K562 (cell line): ENCODE measurements around the gene EFHC2. TPM values are rescaled to one million over a fixed set of nuclear protein-coding genes. Genes with fewer than 3 reads are reported as not detected.

ENCODE experiments used
- ATAC-seq: fragments of 200-7000 bp; cut with Tn5 transposase; 3 replicates; pipeline ENCODE4 v1.9.1; 2020; ENCODE audit warnings: moderate library complexity
- BruUV-seq: library from RNA; stranded (reverse); fragments of 400-500 nt; replicated peaks from 2 replicates; lab custom pipeline; 2021; lab: Mats Ljungman, UMichigan
- CTCF ChIA-PET: fragments of 300-600 bp; formaldehyde crosslinking; extraction: SDS; loops from one replicate; lab custom pipeline; 2021; ENCODE audit warnings: low intra/inter-chr PET ratio; lab: Yijun Ruan, JAX
- POLR2A ChIA-PET: fragments of 300-600, 350-650 bp; sonication (Branson Sonifier 250); formaldehyde crosslinking; extraction: SDS; loops from one replicate; lab custom pipeline; 2021; ENCODE audit warnings: antibody characterized with exemption, inconsistent platforms; lab: Yijun Ruan, JAX
- DNase-seq, 4 experiments: peaks; one replicate each; pipeline versions ENCODE4 v3.0.0 to v3.0.0-alpha.2; 2011 to 2018; ENCODE audit warnings: low spot score in 3 of 4, mixed read lengths in 3 of 4; ENCODE audit errors: extremely low read depth in 1 of 4
- FAIRE-seq: peaks from 2 replicates; lab custom pipeline; 2011; peaks lifted over from hg19 to GRCh38; lab: Jason Lieb, UNC
- H2AFZ ChIP-seq: 2 replicates; pipeline ENCODE4 v1.6.0; 2011; ENCODE audit warnings: low read depth, low read length, control low read depth, inconsistent platforms
- H3K27ac ChIP-seq: fragments of 200-600 bp; 3 replicates; pipeline ENCODE4 v1.8.0; 2011; ENCODE audit warnings: low read depth, mild to moderate bottlenecking, control low read depth, inconsistent platforms, low read length, moderate library complexity, mixed read lengths; ENCODE audit errors: extremely low read depth
- H3K27me3 ChIP-seq, 2 experiments: fragments of 300-600 bp in 1 of 2; 2 replicates in 1 of 2; 3 replicates in 1 of 2; pipeline versions ENCODE4 v1.6.0 to v1.8.0; 2011; ENCODE audit warnings: inconsistent platforms in 2 of 2, low read length in 2 of 2, mild to moderate bottlenecking in 1 of 2, mixed read lengths in 1 of 2, moderate library complexity in 1 of 2; ENCODE audit not compliant: control insufficient read depth in 2 of 2, insufficient read depth in 2 of 2
- H3K36me3 ChIP-seq: fragments of 300-600 bp; 3 replicates; pipeline ENCODE4 v1.8.0; 2011; ENCODE audit warnings: mild to moderate bottlenecking, low read length, inconsistent platforms; ENCODE audit not compliant: control insufficient read depth, insufficient read depth
- H3K4me1 ChIP-seq, 2 experiments: fragments of 200-600 bp in 1 of 2; replicated peaks in 1 of 2; 2 replicates in 1 of 2; 3 replicates in 1 of 2; pipeline versions ENCODE4 v1.5.1 to v1.8.0; 2011; ENCODE audit warnings: inconsistent platforms in 2 of 2, low read length in 2 of 2, mild to moderate bottlenecking in 1 of 2, mixed read lengths in 1 of 2, moderate library complexity in 1 of 2; ENCODE audit not compliant: control insufficient read depth in 2 of 2, insufficient read depth in 2 of 2
- H3K4me2 ChIP-seq: 2 replicates; pipeline ENCODE4 v1.6.1; 2011; ENCODE audit warnings: low read length, control low read depth, inconsistent platforms, mixed read lengths; ENCODE audit not compliant: insufficient read depth
- H3K4me3 ChIP-seq: fragments of 200-600 bp; sonication (generic), shearing (Covaris generic); 2 replicates; pipeline ENCODE4 v1.5.1; 2016; ENCODE audit warnings: control low read depth, inconsistent platforms
- H3K79me2 ChIP-seq: fragments of 200-600 bp; 3 replicates; pipeline ENCODE4 v1.8.0; 2011; ENCODE audit warnings: low read length, inconsistent platforms; ENCODE audit not compliant: control insufficient read depth, insufficient read depth
- H3K9ac ChIP-seq, 2 experiments: 2 replicates each; pipeline versions ENCODE4 v1.6.0 to v1.6.1; 2011; ENCODE audit warnings: low read depth in 2 of 2, low read length in 2 of 2, control low read depth in 1 of 2, inconsistent platforms in 1 of 2, mild to moderate bottlenecking in 1 of 2, mixed read lengths in 1 of 2; ENCODE audit not compliant: insufficient read depth in 1 of 2
- H3K9me1 ChIP-seq: one replicate; pipeline ENCODE4 v1.6.0; 2011; ENCODE audit warnings: inconsistent platforms, mild to moderate bottlenecking, low read length, moderate library complexity; ENCODE audit not compliant: control insufficient read depth, insufficient read depth
- H3K9me3 ChIP-seq: replicated peaks from 2 replicates; pipeline ENCODE4 v1.5.1; 2011; ENCODE audit warnings: low read depth, low read length, inconsistent platforms; ENCODE audit not compliant: control insufficient read depth, insufficient read depth
- H4K20me1 ChIP-seq: replicated peaks from 2 replicates; pipeline ENCODE4 v1.6.1; 2011; ENCODE audit warnings: low read length, inconsistent platforms, mixed read lengths; ENCODE audit not compliant: control insufficient read depth, insufficient read depth
- ATF1 ChIP-seq, 2 experiments: fragments of 450-650 bp in 1 of 2; IDR thresholded peaks; 2 replicates each; pipeline ENCODE4 v1.6.1; 2016; ENCODE audit warnings: missing compliant biosample characterization in 1 of 2, missing genetic modification characterization in 1 of 2
- CTCF ChIP-seq, 3 experiments: IDR thresholded peaks in 2 of 3; conservative IDR thresholded peaks in 1 of 3; 2 replicates each; pipeline ENCODE4 v1.5.1; 2011 to 2012; ENCODE audit warnings: low read length in 3 of 3, mild to moderate bottlenecking in 3 of 3, control low read depth in 2 of 3, improper control_type of control experiment in 1 of 3, inconsistent platforms in 1 of 3, low read depth in 1 of 3, mixed read lengths in 1 of 3, moderate library complexity in 1 of 3; ENCODE audit not compliant: insufficient read depth in 2 of 3
- HDAC1 ChIP-seq, 2 experiments: fragments of 450-650 bp; IDR thresholded peaks; 2 replicates each; pipeline ENCODE4 v1.6.1; 2016 to 2017; ENCODE audit warnings: inconsistent platforms in 1 of 2, mild to moderate bottlenecking in 1 of 2, moderate library complexity in 1 of 2
- HMG20A ChIP-seq: fragments of 450-650 bp; formaldehyde crosslinking; conservative IDR thresholded peaks from 2 replicates; pipeline ENCODE4 v1.4.0; 2020; ENCODE audit warnings: mild to moderate bottlenecking, mixed read lengths
- KLF1 ChIP-seq: fragments of 450-650 bp; IDR thresholded peaks from 2 replicates; pipeline ENCODE4 v1.6.1; 2016; ENCODE audit warnings: missing genetic modification characterization, missing compliant biosample characterization
- MLLT1 ChIP-seq, 2 experiments: fragments of 450-650 bp; IDR thresholded peaks; 2 replicates each; pipeline ENCODE4 v1.6.1; 2016
- NR2C1 ChIP-seq, 2 experiments: fragments of 450-650 bp; IDR thresholded peaks; 2 replicates each; pipeline ENCODE4 v1.6.1; 2017; ENCODE audit warnings: mild to moderate bottlenecking in 2 of 2, antibody characterized with exemption in 1 of 2, inconsistent platforms in 1 of 2, missing compliant biosample characterization in 1 of 2, missing genetic modification characterization in 1 of 2
- RAD21 ChIP-seq, 2 experiments: fragments of 250-450 bp in 1 of 2; fragments of 450-650 bp in 1 of 2; sonication (Bioruptor Pico) in 1 of 2; formaldehyde crosslinking in 1 of 2; IDR thresholded peaks in 1 of 2; conservative IDR thresholded peaks in 1 of 2; 2 replicates each; pipeline versions ENCODE4 v1.4.0 to v1.8.0; 2020 to 2022; ENCODE audit warnings: mild to moderate bottlenecking in 2 of 2, moderate library complexity in 1 of 2
- ZNF282 ChIP-seq: sonication (generic); formaldehyde crosslinking; IDR thresholded peaks from 2 replicates; pipeline ENCODE4 v1.8.1; 2023; ENCODE audit warnings: missing genetic modification reagents
- ZNF347 ChIP-seq: fragments of 450-650 bp; formaldehyde crosslinking; IDR thresholded peaks from 2 replicates; pipeline ENCODE4 v1.4.0; 2020; ENCODE audit warnings: low read depth, mild to moderate bottlenecking, moderate library complexity
- WGBS: fragments of 100-300 bp; shearing (Covaris generic); methylation state at CpG from one replicate; pipeline ENCODE4 v1.1.6; 2016; ENCODE audit warnings: low coverage, mixed read lengths; ENCODE audit not compliant: insufficient coverage; ENCODE audit errors: missing lambda C conversion rate; 5-methylcytosine and 5-hydroxymethylcytosine counted together
- in situ Hi-C: fragments of 300-500 bp; cut with MboI; formaldehyde crosslinking; loops from 4 replicates; pipeline ENCODE4 v1.15.0; 2018; ENCODE audit warnings: inconsistent platforms, mixed read lengths
- intact Hi-C: fragments of 100-400 bp; cut with micrococcal nuclease; formaldehyde crosslinking; loops from 2 replicates; pipeline ENCODE4 v1.14.2; 2022
- polyA plus RNA-seq, 8 experiments: library from polyadenylated mRNA; depleted of rRNA in 4 of 8; stranded (reverse) in 5 of 8; unstranded in 3 of 8; fragments of >200 nt; fragmentation: Nextera tagmentation in 2 of 8; fragmentation: Illumina TruSeq in 1 of 8; extraction: Ambion mirVana in 2 of 8; extraction: Trizol in 1 of 8; gene quantifications; 2 replicates each; pipeline versions ENCODE4 v1.2.1 to v1.2.3, GENCODE V29; 2011 to 2014; ENCODE audit warnings: inconsistent platforms in 1 of 8, missing spikeins in 1 of 8
- total RNA-seq, 7 experiments: library from RNA; depleted of rRNA in 6 of 7; stranded (reverse); fragments of >200 nt in 6 of 7; fragmentation: Illumina TruSeq in 2 of 7; extraction: Trizol in 2 of 7; gene quantifications; 2 replicates each; pipeline versions ENCODE4 v1.2.1 to v1.2.3, GENCODE V29; 2011 to 2021; ENCODE audit warnings: low replicate concordance in 1 of 7

EFHC2 gene
- total and polyA plus RNA-seq, 9 of the 15 experiments (the other 6 are each of a cell fraction or from before 2014, with no cell fraction given), result 1.3 to 8.1 (median 3.0) TPM

GRCh38 chrX:44305921-44306320 is 37.6 kb downstream of the EFHC2 start:
- Histone ChIP-seq H4K20me1 (no peaks in the 10 kb centered on the region), H3K27ac (no peak overlapping the region), H3K9me3 (no peaks in the 10 kb centered on the region), H3K27me3 (no peaks in the 10 kb centered on the region), H2AFZ (no peak overlapping the region), H3K4me2 (no peak overlapping the region), H3K9me1 (no peaks in the 10 kb centered on the region), H3K4me3 (no peak overlapping the region), H3K9ac (no peak overlapping the region), H3K36me3 (no peaks in the 10 kb centered on the region), H3K79me2 (no peaks in the 10 kb centered on the region), H3K4me1 (no peaks in the 10 kb centered on the region; a peak in 2 of 5 replicates)
- WGBS, result 60% methylated on average over 4 of the region's 4 CpGs
- ChIA-PET POLR2A (no interaction called here), CTCF (no interaction called here)
- no peak for TF ChIP-seq ZNF347
- no peak for TF ChIP-seq ZNF282 (CRISPR knock-in tag)
- TF ChIP-seq NR2C1 (IDR thresholded peaks at IDR 0.05), result 0 out of 2 replicates have a peak, but pooled peaks have one; percentile 18
- no peak for TF ChIP-seq NR2C1 (tag; IDR thresholded peaks at IDR 0.05)
- no peak for TF ChIP-seq HMG20A (CRISPR knock-in tag)
- DNase-seq (no peak), FAIRE-seq (no peak), ATAC-seq (no peak)
- BruUV-seq, result no TSS peak
- in situ Hi-C loops (no loop called here), intact Hi-C loops (no loop called here)

GRCh38 chrX:44303119-44303518 is 40.4 kb downstream of the EFHC2 start:
- ATAC-seq (peak; percentile 74), FAIRE-seq (peak; percentile 58), DNase-seq (peak in 1 of 4 experiments; percentile 16)
- H2AFZ ChIP-seq, result no peak overlapping the region
- intact Hi-C loops, result no loop called here
- no peak overlapping the region for H3K9ac ChIP-seq
- no peaks in the 10 kb centered on the region for H3K79me2 ChIP-seq
- H4K20me1 ChIP-seq, result no peaks in the 10 kb centered on the region
- POLR2A ChIA-PET, result interaction anchor here (0.6 to 1.0 kb wide), 2 partner anchors 8 to 1569 kb away, joined by 3 read pairs; no protein-coding TSS in a partner anchor
- in situ Hi-C loops, result no loop called here
- no TSS peak for BruUV-seq
- no peaks in the 10 kb centered on the region for H3K36me3 ChIP-seq
- H3K4me1 ChIP-seq, result peaks cover 0 to 3% of the 10 kb centered on the region in 2 experiments; a peak in 2 of 5 replicates
- H3K4me2 ChIP-seq, result no peak overlapping the region
- H3K27ac ChIP-seq, result no peak overlapping the region
- H3K4me3 ChIP-seq, result no peak overlapping the region
- CTCF ChIA-PET, result interaction anchor here (0.6 kb wide), 1 partner anchor 67 kb away, joined by 3 read pairs; no protein-coding TSS in a partner anchor
- no peaks in the 10 kb centered on the region for H3K27me3 ChIP-seq
- WGBS, result 59% methylated on average over 2 of the region's 2 CpGs
- H3K9me1 ChIP-seq, result no peaks in the 10 kb centered on the region
- no peaks in the 10 kb centered on the region; the same call in 1 of the 2 replicates for H3K9me3 ChIP-seq
- no peak for TF ChIP-seq ATF1 (CRISPR knock-in tag; IDR thresholded peaks at IDR 0.05)
- TF ChIP-seq ATF1 (tag; IDR thresholded peaks at IDR 0.05), result no peak
- peak in 1 of 2 experiments; percentile 37; a peak in 2 of 4 replicates for TF ChIP-seq RAD21 (CRISPR knock-in tag; conservative IDR thresholded peaks at IDR 0.05 in 1 of 2, IDR thresholded peaks at IDR 0.05 in 1 of 2)
- TF ChIP-seq CTCF (IDR thresholded peaks at IDR 0.05 in 2 of 3, conservative IDR thresholded peaks at IDR 0.05 in 1 of 3; ENCODE audit: insufficient read depth in 2 of 3, low read depth in 1 of 3, low read length in 3 of 3), result peak in 2 of 3 experiments; percentile 26 to 43; a peak in 2 of 6 replicates
- no peak for TF ChIP-seq HDAC1 (IDR thresholded peaks at IDR 0.05)
- TF ChIP-seq MLLT1 (IDR thresholded peaks at IDR 0.05), result no peak
- no peak for TF ChIP-seq KLF1 (tag)
